ENCODE measurements around the gene ZNF334.

Gene ZNF334

GRCh38 chr20:46545077-46545826 lies 31.9 kb upstream of the ZNF334 start:
- no peak overlapping the region for H3K27ac ChIP-seq
- TF ChIP-seq ZFX (IDR thresholded peaks at IDR 0.05), result no peak
- TF ChIP-seq, protein P1, sequence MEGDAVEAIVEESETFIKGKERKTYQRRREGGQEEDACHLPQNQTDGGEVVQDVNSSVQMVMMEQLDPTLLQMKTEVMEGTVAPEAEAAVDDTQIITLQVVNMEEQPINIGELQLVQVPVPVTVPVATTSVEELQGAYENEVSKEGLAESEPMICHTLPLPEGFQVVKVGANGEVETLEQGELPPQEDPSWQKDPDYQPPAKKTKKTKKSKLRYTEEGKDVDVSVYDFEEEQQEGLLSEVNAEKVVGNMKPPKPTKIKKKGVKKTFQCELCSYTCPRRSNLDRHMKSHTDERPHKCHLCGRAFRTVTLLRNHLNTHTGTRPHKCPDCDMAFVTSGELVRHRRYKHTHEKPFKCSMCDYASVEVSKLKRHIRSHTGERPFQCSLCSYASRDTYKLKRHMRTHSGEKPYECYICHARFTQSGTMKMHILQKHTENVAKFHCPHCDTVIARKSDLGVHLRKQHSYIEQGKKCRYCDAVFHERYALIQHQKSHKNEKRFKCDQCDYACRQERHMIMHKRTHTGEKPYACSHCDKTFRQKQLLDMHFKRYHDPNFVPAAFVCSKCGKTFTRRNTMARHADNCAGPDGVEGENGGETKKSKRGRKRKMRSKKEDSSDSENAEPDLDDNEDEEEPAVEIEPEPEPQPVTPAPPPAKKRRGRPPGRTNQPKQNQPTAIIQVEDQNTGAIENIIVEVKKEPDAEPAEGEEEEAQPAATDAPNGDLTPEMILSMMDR (conservative IDR thresholded peaks at IDR 0.05), result no peak

GRCh38 chr20:46544576-46544975 lies 31.2 kb upstream of the ZNF334 start:
- no peak overlapping the region for H3K27ac ChIP-seq
- TF ChIP-seq, protein P1 (conservative IDR thresholded peaks at IDR 0.05), result no peak
- TF ChIP-seq ZFX (IDR thresholded peaks at IDR 0.05), result no peak

DNA sequence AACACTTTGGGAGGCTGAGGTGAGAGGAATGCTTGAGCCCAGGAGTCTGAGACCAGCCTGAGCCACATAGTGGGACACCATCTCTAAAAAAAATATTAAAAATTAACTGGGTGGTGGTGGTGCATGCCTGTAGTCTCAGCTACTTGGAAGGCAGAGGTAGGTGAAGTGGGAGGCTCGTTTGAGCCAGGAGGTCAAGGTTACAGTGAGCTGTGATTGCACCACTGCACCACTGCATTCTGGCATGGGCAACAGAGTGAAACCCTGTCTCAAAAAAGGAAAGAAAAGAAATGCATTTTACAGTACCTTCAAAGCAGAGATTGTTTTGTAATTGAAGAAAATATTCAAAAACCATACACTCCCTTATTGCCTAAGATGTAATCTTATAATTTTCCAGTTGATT lies 30.6 kb upstream of the ZNF334 start:
- TF ChIP-seq, protein P1 (conservative IDR thresholded peaks at IDR 0.05), result no peak
- no peak overlapping the region for H3K27ac ChIP-seq

DNA sequence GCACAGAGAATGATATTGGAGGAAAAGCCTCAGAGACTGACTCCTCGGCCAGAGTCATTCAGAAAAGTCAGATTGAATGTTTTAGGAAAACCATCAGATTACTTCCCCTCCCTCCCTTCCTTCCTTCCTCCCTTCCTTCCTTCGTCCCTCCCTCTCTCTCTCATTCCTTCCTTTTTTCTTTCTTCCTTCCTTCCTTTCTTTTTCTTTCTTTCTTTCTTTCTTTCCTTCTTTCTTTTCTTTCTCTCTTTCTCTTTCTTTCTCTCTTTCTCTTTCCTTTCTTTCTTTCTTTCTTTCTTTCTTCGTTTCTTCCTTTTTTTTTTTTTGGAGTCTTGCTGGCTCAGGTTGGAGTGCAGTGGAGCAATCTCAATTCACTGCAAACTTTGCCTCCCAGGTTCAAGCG lies 29.7 kb upstream of the ZNF334 start:
- TF ChIP-seq, protein P1 (conservative IDR thresholded peaks at IDR 0.05), result no peak
- TF ChIP-seq ZFX (IDR thresholded peaks at IDR 0.05), result no peak
- H3K27ac ChIP-seq, result no peak overlapping the region

GRCh38 chr20:46541229-46541935 lies 28.0 kb upstream of the ZNF334 start:
- no peak overlapping the region for H3K27ac ChIP-seq
- TF ChIP-seq ZFX (IDR thresholded peaks at IDR 0.05), result no peak
- TF ChIP-seq, protein P1 (conservative IDR thresholded peaks at IDR 0.05), result no peak

- no peak for TF ChIP-seq ZFX (IDR thresholded peaks at IDR 0.05)
- TF ChIP-seq, protein P1 (conservative IDR thresholded peaks at IDR 0.05), result peak; percentile 28
- H3K27ac ChIP-seq, result no peak overlapping the region
Observed at GRCh38 chr20:46539113-46539512, 25.8 kb upstream of the ZNF334 start.

DNA sequence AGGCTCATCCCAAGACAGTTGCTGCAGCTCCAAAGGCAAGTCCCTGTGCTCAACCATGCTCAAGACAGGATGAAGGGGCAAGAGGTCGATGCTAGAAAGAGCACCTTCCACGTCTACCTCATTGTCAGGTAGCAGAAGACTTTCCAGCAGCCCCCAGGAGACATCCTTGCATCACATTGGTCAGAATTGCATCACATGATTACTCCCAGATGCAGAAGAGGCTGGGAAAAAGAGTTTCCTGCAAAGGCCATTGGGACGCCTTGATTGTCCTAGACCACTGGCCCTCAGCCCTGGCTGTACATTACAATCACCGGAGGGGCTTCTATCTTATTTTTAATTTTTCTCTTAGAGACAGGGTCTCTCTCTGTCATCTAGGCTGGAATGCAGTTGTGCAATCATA lies 17.3 kb upstream of the ZNF334 start:
- no peak overlapping the region for H3K27ac ChIP-seq
- no peak for TF ChIP-seq ZFX (IDR thresholded peaks at IDR 0.05)
- TF ChIP-seq, protein P1 (conservative IDR thresholded peaks at IDR 0.05), result no peak
